ENCODE measurements around the gene PIP5K1B. TPM values are rescaled to one million over a fixed set of nuclear protein-coding genes. Genes with fewer than 3 reads are reported as not detected.
A peak's percentile ranks its signal among the peaks of the same experiment; 100 is the strongest.

The PIP5K1B gene
- total RNA-seq, 6 donors from 2014 or later, result 22.4 to 76.8 (median 47.2) TPM

DNA sequence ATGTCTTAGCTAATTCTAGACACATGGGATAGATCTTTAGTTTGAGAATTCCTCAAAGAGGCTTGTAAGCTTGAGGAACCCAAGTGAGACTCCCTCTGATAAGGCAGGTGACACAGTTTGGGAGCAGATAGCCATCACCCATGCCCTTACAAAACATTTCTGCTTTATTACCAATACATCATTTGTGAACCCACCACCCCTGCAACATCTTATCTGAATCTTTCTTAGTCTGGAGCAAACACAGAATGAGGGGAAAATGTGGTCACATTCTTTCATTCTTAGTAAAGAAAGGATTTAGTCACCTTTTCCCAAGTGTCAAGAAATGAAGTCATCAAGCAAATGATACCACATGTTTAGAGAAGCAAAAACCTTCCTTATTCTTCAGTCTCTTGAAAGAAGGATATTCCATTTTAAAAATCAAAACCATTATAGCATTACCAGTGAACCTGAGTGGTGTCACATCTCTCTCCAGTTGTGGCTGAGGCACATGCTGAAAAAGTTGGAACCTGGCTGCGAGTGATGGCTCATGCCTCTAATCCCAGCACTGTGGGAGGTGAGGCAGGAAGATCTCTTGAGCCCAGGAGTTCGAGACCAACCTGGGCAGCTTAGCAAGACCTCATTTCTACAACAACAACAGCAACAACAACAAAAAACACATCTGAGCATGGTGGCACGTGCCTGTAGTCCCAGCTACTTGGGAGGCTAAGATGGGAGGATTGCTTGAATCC is 243.0 kb downstream of the PIP5K1B start:
- Histone ChIP-seq H3K27ac (no peak overlapping the region), H3K36me3 (peaks cover 0 to 6% (median 0%) of the 10 kb centered on the region in 4 donors), H3K27me3 (no peaks in the 10 kb centered on the region), H3K4me3 (no peak overlapping the region), H3K9me3 (no peaks in the 10 kb centered on the region), H3K4me1 (peaks cover 0 to 4% (median 0%) of the 10 kb centered on the region in 4 donors)
- WGBS, 2 donors, result 92 to 97% methylated on average over 3 of the region's 3 CpGs
- DNase-seq (no peak), ATAC-seq (ENCODE audit: low FRiP score in 2 of 2) (no peak)
- TF ChIP-seq, protein P1, sequence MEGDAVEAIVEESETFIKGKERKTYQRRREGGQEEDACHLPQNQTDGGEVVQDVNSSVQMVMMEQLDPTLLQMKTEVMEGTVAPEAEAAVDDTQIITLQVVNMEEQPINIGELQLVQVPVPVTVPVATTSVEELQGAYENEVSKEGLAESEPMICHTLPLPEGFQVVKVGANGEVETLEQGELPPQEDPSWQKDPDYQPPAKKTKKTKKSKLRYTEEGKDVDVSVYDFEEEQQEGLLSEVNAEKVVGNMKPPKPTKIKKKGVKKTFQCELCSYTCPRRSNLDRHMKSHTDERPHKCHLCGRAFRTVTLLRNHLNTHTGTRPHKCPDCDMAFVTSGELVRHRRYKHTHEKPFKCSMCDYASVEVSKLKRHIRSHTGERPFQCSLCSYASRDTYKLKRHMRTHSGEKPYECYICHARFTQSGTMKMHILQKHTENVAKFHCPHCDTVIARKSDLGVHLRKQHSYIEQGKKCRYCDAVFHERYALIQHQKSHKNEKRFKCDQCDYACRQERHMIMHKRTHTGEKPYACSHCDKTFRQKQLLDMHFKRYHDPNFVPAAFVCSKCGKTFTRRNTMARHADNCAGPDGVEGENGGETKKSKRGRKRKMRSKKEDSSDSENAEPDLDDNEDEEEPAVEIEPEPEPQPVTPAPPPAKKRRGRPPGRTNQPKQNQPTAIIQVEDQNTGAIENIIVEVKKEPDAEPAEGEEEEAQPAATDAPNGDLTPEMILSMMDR (IDR thresholded peaks at IDR 0.05), result no peak
- TF ChIP-seq EP300 (IDR thresholded peaks at IDR 0.05), result no peak
- TF ChIP-seq POLR2AphosphoS5 (IDR thresholded peaks at IDR 0.05), result no peak
- no peak for TF ChIP-seq POLR2A (IDR thresholded peaks at IDR 0.05)

- Histone ChIP-seq H3K27me3 (no peaks in the 10 kb centered on the region), H3K9me3 (no peaks in the 10 kb centered on the region), H3K4me3 (no peak overlapping the region), H3K36me3 (peaks cover 0 to 6% (median 0%) of the 10 kb centered on the region in 4 donors), H3K27ac (no peak overlapping the region), H3K4me1 (peaks cover 0 to 4% (median 1%) of the 10 kb centered on the region in 4 donors)
- TF ChIP-seq POLR2A (IDR thresholded peaks at IDR 0.05) (no peak), EP300 (IDR thresholded peaks at IDR 0.05) (no peak), POLR2AphosphoS5 (IDR thresholded peaks at IDR 0.05) (no peak)
- TF ChIP-seq, protein P1 (IDR thresholded peaks at IDR 0.05), result no peak
- ATAC-seq (ENCODE audit: low FRiP score in 2 of 2) (no peak), DNase-seq (no peak)
- 81% methylated on average over 13 of the region's 13 CpGs for WGBS, 2 donors
These were observed 244.4 kb downstream of the PIP5K1B start for GRCh38 chr9:68949271-68950000.

GRCh38 chr9:68950188-68950587 is 245.1 kb downstream of the PIP5K1B start:
- no peak for TF ChIP-seq POLR2A (IDR thresholded peaks at IDR 0.05)
- TF ChIP-seq EP300 (IDR thresholded peaks at IDR 0.05), result no peak
- TF ChIP-seq, protein P1 (IDR thresholded peaks at IDR 0.05), result no peak
- Histone ChIP-seq H3K4me3 (no peak overlapping the region), H3K27ac (no peak overlapping the region), H3K36me3 (peaks cover 0 to 6% (median 0%) of the 10 kb centered on the region in 4 donors), H3K4me1 (peaks cover 0 to 6% (median 2%) of the 10 kb centered on the region in 4 donors), H3K9me3 (no peaks in the 10 kb centered on the region), H3K27me3 (no peaks in the 10 kb centered on the region)
- peak in 1 of 2 donors; percentile 50 for DNase-seq
- ATAC-seq (ENCODE audit: low FRiP score in 2 of 2), result peak in 1 of 2 donors; percentile 53
- 66 to 77% methylated on average over 4 of the region's 4 CpGs for WGBS, 2 donors

DNA sequence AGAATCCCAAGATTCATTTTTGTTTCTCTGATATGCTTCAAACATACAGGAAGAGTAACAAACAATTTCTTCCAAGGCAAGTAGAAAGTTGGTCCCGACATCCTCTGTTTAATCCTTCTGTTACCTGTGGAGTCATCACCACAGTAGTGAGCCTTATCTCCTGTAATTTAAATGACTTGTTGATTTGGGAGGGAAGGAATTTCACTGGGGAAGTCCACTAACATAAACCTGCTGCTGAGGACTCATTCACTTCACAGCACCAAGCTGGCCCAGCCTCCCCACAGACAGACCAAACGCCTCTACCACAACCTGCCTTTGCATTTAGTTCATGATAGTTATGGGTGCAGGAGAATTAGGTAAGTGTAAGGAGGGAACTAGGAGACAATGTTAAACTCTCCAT is 245.6 kb downstream of the PIP5K1B start:
- WGBS, 2 donors, result 80 to 87% methylated on average over 2 of the region's 2 CpGs
- Histone ChIP-seq H3K9me3 (no peaks in the 10 kb centered on the region), H3K27me3 (no peaks in the 10 kb centered on the region), H3K4me1 (peaks cover 0 to 6% (median 2%) of the 10 kb centered on the region in 4 donors), H3K27ac (no peak overlapping the region), H3K4me3 (no peak overlapping the region), H3K36me3 (peaks cover 0 to 6% (median 0%) of the 10 kb centered on the region in 4 donors)
- DNase-seq (no peak), ATAC-seq (ENCODE audit: low FRiP score in 2 of 2) (no peak)
- TF ChIP-seq, protein P1 (IDR thresholded peaks at IDR 0.05), result no peak
- no peak for TF ChIP-seq POLR2AphosphoS5 (IDR thresholded peaks at IDR 0.05)
- TF ChIP-seq POLR2A (IDR thresholded peaks at IDR 0.05), result no peak
- no peak for TF ChIP-seq EP300 (IDR thresholded peaks at IDR 0.05)
